HCT116 (cell line): ENCODE measurements around the gene DENND5A.

Source experiments
- CTCF ChIP-seq, 3 experiments: fragments of 200-600 bp in 1 of 3; sonication (generic) in 1 of 3; IDR thresholded peaks in 2 of 3; conservative IDR thresholded peaks in 1 of 3; 2 replicates each; pipeline ENCODE4 v1.5.1; 2012 to 2017; ENCODE audit warnings: low read depth in 2 of 3, low read length in 2 of 3, antibody characterized with exemption in 1 of 3, borderline replicate concordance in 1 of 3, control low read depth in 1 of 3, mild to moderate bottlenecking in 1 of 3, mixed read lengths in 1 of 3, mixed run types in 1 of 3, moderate library complexity in 1 of 3; ENCODE audit not compliant: insufficient read depth in 1 of 3
- EZH2 ChIP-seq: fragments of 200-600 bp; sonication (generic); IDR thresholded peaks from 2 replicates; pipeline ENCODE4 v1.6.1; 2017; ENCODE audit warnings: antibody characterized with exemption, mixed run types
- EZH2phosphoT487 ChIP-seq: fragments of 200-600 bp; IDR thresholded peaks from 2 replicates; pipeline ENCODE4 v1.6.1; 2018; ENCODE audit warnings: antibody characterized with exemption, borderline replicate concordance
- JUND ChIP-seq: IDR thresholded peaks from 2 replicates; pipeline ENCODE4 v1.6.1; 2012
- RAD21 ChIP-seq: IDR thresholded peaks from 2 replicates; pipeline ENCODE4 v1.6.1; 2012; ENCODE audit warnings: low read depth, mild to moderate bottlenecking
- SP1 ChIP-seq: IDR thresholded peaks from 2 replicates; pipeline ENCODE4 v1.6.1; 2012; ENCODE audit warnings: low read depth

- no peak for TF ChIP-seq CTCF (IDR thresholded peaks at IDR 0.05 in 2 of 3, conservative IDR thresholded peaks at IDR 0.05 in 1 of 3; ENCODE audit: borderline replicate concordance in 1 of 3, insufficient read depth in 1 of 3, low read depth in 2 of 3, low read length in 2 of 3)
- TF ChIP-seq EZH2 = no peak
- no peak for TF ChIP-seq RAD21
- no peak for TF ChIP-seq EZH2phosphoT487
- no peak for TF ChIP-seq SP1
- no peak for TF ChIP-seq JUND
These were observed 15.6 kb upstream of the DENND5A start for GRCh38 chr11:9280655-9281301.
